ENCODE results near the gene PDE3A.

Gene PDE3A

DNA sequence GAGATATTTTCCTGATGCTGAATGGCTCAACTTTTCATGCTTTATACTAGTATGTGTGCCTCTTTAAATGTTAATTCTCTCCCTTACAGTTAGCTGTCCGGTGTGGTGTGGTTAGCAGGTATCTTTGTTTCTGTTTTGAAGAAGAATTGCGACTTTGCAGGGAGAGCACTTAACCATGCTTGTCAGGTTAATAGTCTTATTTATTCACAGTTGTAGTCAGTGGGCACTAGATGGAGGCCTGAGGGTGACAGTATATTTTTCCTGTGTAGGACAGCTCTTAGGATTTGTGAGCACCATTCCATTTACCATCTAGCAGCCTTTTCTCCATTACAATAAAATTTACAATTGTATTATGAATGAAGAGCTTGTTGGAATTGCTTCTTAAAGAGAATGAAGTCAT lies 34.9 kb downstream of the PDE3A start:
- H3K9ac ChIP-seq (ENCODE audit: insufficient read length), result no peak overlapping the region
- no peak for DNase-seq (ENCODE audit: low read depth, low spot score)
- H3K4me3 ChIP-seq, result no peak overlapping the region
- no peaks in the 10 kb centered on the region for H3K9me3 ChIP-seq (ENCODE audit: low read depth, low read length)
- TF ChIP-seq POLR2AphosphoS5 (IDR thresholded peaks at IDR 0.05; ENCODE audit: borderline replicate concordance, low read depth, low read length) (no peak), FOXP2 (optimal IDR thresholded peaks at IDR 0.05; ENCODE audit: control extremely low read depth, extremely low read length, insufficient read depth) (no peak), EZH2 (IDR thresholded peaks at IDR 0.05) (no peak)
- no peak overlapping the region for H3K27ac ChIP-seq
- H3K36me3 ChIP-seq (ENCODE audit: insufficient read depth, low read length), result no peaks in the 10 kb centered on the region

DNA sequence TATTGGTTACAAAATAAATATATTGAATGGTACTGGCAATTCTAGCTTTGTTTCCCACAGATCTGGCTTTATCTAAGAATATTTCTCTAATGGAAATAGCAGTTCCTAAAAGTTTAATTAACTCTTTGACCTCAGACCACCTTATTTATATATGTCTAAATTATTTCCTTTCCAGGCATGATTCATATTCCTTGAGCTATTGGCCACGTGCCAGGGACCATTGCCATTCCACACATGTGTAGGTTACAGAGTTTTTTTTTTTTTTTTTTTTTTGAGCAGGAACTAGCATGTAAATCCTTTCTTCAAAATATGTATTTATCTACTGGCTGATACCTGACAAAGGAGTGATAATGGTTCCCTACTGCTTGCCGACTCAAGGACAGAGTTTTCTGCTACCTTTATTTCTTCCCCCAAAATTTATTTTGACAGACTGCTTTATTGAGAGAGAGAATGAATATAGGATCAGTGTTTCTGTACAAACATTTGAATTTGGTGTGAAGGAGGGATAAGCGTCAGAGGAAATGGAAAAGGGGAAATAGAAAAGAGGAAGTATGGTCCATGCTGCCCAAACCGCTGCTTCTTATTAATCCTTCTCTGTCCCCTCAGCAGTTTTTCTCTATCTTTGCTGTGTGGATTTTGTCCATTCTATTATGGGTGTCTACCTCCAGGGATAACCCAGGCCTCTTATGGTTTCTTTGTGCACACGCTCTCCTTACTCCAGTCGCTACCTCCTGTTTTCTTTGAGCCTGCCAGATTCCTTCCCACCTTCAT lies 36.4 kb downstream of the PDE3A start:
- TF ChIP-seq EZH2 (IDR thresholded peaks at IDR 0.05) (no peak), FOXP2 (optimal IDR thresholded peaks at IDR 0.05; ENCODE audit: control extremely low read depth, extremely low read length, insufficient read depth) (no peak), POLR2AphosphoS5 (IDR thresholded peaks at IDR 0.05; ENCODE audit: borderline replicate concordance, low read depth, low read length) (no peak)
- DNase-seq (ENCODE audit: low read depth, low spot score), result no peak
- Histone ChIP-seq H3K9me3 (ENCODE audit: low read depth, low read length) (no peaks in the 10 kb centered on the region), H3K36me3 (ENCODE audit: insufficient read depth, low read length) (no peaks in the 10 kb centered on the region), H3K4me3 (no peak overlapping the region), H3K9ac (ENCODE audit: insufficient read length) (no peak overlapping the region), H3K27ac (no peak overlapping the region)

DNA sequence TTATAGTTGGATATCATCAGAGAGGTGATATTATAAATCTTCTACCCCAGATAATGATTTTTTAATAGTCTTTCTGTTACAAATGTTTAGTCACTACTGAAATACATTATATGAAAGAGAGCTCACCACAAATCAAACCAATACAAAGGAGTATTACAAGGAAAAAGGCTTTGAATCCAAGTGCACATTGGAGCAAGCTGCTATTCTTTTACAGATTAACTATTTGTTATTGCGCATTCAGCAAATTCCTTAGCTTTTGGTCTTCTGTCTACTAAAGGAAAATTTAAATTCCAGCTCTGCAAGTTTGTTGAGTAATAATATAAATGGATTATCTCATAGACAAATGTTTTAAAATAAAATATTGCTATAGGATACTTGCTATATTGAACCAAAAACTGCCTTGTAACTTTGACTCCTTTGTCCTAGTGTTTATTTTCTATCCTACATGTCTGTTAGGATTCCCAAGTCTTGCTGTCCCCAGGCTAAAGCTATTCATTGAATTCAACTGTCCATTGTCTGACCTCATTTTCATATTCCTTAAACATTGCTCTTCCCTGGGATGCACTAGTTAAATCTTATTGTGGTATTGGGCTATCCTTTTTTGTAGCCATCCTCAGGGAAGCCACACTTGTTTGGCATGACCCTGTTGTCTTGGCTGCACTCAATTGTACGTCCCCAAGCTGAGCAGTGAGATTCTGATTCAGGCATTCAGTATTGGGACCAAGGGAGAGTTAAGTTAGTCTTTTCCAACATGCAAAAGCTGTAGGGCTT lies 41.5 kb downstream of the PDE3A start:
- H3K9me3 ChIP-seq (ENCODE audit: low read depth, low read length), result no peaks in the 10 kb centered on the region
- no peaks in the 10 kb centered on the region for H3K36me3 ChIP-seq (ENCODE audit: insufficient read depth, low read length)
- H3K27ac ChIP-seq, result peak overlapping the region; percentile 75
- peak overlapping the region; percentile 23 for H3K9ac ChIP-seq (ENCODE audit: insufficient read length)
- H3K4me3 ChIP-seq, result peak overlapping the region; percentile 42
- TF ChIP-seq EZH2 (IDR thresholded peaks at IDR 0.05) (no peak), FOXP2 (optimal IDR thresholded peaks at IDR 0.05; ENCODE audit: control extremely low read depth, extremely low read length, insufficient read depth) (no peak), POLR2AphosphoS5 (IDR thresholded peaks at IDR 0.05; ENCODE audit: borderline replicate concordance, low read depth, low read length) (no peak)
- no peak for DNase-seq (ENCODE audit: low read depth, low spot score)

DNA sequence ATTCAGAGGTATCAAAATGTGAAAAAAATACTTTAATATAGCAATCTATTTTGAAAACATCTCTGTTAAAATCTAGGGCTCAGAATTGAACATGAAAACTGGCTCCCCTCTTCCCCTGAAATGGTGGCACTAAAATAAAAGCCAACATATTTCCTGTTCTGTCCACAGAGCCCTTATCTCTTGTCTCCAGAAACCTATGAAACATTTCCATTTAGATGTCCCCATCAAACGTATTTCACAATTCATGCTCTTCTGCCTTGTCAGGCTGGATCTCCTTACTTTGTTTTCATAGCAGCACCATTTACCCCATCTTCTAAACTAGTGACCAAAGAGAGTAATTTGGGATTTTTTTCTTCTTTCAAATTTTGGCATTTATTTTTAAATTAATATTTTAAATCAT lies 42.4 kb downstream of the PDE3A start:
- no peak for DNase-seq (ENCODE audit: low read depth, low spot score)
- no peaks in the 10 kb centered on the region for H3K36me3 ChIP-seq (ENCODE audit: insufficient read depth, low read length)
- H3K9me3 ChIP-seq (ENCODE audit: low read depth, low read length), result no peaks in the 10 kb centered on the region
- TF ChIP-seq EZH2 (IDR thresholded peaks at IDR 0.05), result no peak
- TF ChIP-seq FOXP2 (optimal IDR thresholded peaks at IDR 0.05; ENCODE audit: control extremely low read depth, extremely low read length, insufficient read depth), result no peak
- no peak for TF ChIP-seq POLR2AphosphoS5 (IDR thresholded peaks at IDR 0.05; ENCODE audit: borderline replicate concordance, low read depth, low read length)
- H3K27ac ChIP-seq, result no peak overlapping the region
- H3K9ac ChIP-seq (ENCODE audit: insufficient read length), result no peak overlapping the region
- H3K4me3 ChIP-seq, result no peak overlapping the region

DNA sequence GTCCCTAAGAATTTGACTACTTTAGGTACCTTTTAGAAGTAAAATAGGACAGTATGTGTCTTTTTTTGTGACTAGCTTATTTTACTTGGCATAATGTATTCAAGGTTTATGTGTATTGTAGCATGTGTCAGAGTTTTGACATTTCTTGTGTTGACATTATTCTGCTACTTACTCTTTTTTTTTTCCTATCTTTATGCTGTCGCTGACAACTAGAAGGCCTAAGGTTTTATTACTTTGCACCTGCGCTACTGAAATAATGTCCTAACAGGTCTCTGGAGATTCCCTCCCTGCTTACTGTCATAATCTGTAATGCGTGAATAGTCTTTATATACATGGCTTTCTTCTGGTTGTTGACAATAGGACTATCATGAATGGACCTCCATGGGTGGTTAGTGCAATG lies 43.0 kb downstream of the PDE3A start:
- no peak for TF ChIP-seq POLR2AphosphoS5 (IDR thresholded peaks at IDR 0.05; ENCODE audit: borderline replicate concordance, low read depth, low read length)
- no peak for TF ChIP-seq EZH2 (IDR thresholded peaks at IDR 0.05)
- TF ChIP-seq FOXP2 (optimal IDR thresholded peaks at IDR 0.05; ENCODE audit: control extremely low read depth, extremely low read length, insufficient read depth), result no peak
- H3K4me3 ChIP-seq, result no peak overlapping the region
- DNase-seq (ENCODE audit: low read depth, low spot score), result no peak
- no peaks in the 10 kb centered on the region for H3K36me3 ChIP-seq (ENCODE audit: insufficient read depth, low read length)
- no peaks in the 10 kb centered on the region for H3K9me3 ChIP-seq (ENCODE audit: low read depth, low read length)
- H3K9ac ChIP-seq (ENCODE audit: insufficient read length), result no peak overlapping the region
- no peak overlapping the region for H3K27ac ChIP-seq

DNA sequence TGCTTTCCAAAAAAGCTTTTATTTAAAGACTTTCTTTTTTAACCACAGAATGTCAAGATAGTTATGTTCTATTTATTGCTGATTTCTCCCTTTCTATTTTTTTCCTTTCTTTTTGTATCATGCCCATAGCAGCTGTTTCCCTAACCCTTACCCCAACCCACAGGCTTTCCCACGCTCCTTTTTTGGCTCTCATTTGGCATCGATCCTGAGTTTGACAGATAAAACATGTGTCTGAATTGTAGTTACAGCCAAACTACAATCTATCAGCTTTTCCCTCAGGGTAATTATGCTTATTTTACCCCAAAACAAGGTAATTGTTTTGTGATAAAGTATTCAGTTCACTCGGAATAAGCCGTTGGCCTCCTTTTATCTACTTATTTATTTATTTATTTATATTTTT lies 46.7 kb downstream of the PDE3A start:
- Histone ChIP-seq H3K9me3 (ENCODE audit: low read depth, low read length) (no peaks in the 10 kb centered on the region), H3K27ac (no peak overlapping the region), H3K4me3 (no peak overlapping the region), H3K36me3 (ENCODE audit: insufficient read depth, low read length) (no peaks in the 10 kb centered on the region), H3K9ac (ENCODE audit: insufficient read length) (no peak overlapping the region)
- TF ChIP-seq FOXP2 (optimal IDR thresholded peaks at IDR 0.05; ENCODE audit: control extremely low read depth, extremely low read length, insufficient read depth), result no peak
- TF ChIP-seq POLR2AphosphoS5 (IDR thresholded peaks at IDR 0.05; ENCODE audit: borderline replicate concordance, low read depth, low read length), result no peak
- no peak for TF ChIP-seq EZH2 (IDR thresholded peaks at IDR 0.05)
- DNase-seq (ENCODE audit: low read depth, low spot score), result no peak

DNA sequence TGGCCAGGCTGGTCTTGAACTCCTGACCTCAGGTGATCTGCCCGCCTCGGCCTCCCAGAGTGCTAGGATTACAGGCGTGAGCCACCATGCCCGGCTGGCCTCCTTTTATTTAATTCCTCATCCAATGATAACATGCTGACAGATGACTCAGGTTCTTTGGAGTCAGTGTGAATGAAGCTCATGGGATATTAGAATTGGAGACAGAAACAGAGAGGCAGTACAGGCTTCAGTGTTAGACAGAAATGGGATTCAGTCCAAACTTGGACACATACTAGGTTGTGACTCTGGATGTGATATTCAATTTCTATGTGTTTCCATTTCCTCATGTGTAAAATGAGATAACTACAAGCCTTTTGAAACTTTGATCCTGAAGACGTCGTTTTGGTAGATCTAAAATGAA lies 47.3 kb downstream of the PDE3A start:
- Histone ChIP-seq H3K9ac (ENCODE audit: insufficient read length) (no peak overlapping the region), H3K36me3 (ENCODE audit: insufficient read depth, low read length) (no peaks in the 10 kb centered on the region), H3K9me3 (ENCODE audit: low read depth, low read length) (no peaks in the 10 kb centered on the region), H3K4me3 (no peak overlapping the region), H3K27ac (no peak overlapping the region)
- no peak for TF ChIP-seq FOXP2 (optimal IDR thresholded peaks at IDR 0.05; ENCODE audit: control extremely low read depth, extremely low read length, insufficient read depth)
- TF ChIP-seq POLR2AphosphoS5 (IDR thresholded peaks at IDR 0.05; ENCODE audit: borderline replicate concordance, low read depth, low read length), result no peak
- TF ChIP-seq EZH2 (IDR thresholded peaks at IDR 0.05), result no peak
- DNase-seq (ENCODE audit: low read depth, low spot score), result no peak

DNA sequence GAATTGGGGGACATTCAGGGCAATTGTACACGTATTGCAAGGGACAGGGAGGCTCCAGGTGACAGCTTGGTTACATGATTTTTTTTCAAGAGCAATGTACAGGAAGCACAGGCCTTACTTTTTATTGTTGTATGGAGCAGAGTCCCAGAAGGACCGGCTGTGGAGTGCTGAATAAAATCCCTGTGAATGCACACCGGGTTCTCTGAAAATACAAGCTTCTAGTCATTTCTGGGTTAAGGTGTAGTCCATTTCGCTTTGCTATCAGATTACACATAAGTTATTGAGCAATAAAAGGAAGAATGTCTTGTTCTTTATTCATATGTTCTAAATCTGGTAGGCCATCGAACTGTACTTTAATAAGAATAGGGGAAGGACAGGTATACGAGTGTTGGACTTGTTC lies 52.2 kb downstream of the PDE3A start:
- no peak for DNase-seq (ENCODE audit: low read depth, low spot score)
- Histone ChIP-seq H3K36me3 (ENCODE audit: insufficient read depth, low read length) (no peaks in the 10 kb centered on the region), H3K9ac (ENCODE audit: insufficient read length) (no peak overlapping the region), H3K27ac (no peak overlapping the region), H3K4me3 (no peak overlapping the region), H3K9me3 (ENCODE audit: low read depth, low read length) (no peaks in the 10 kb centered on the region)
- TF ChIP-seq FOXP2 (optimal IDR thresholded peaks at IDR 0.05; ENCODE audit: control extremely low read depth, extremely low read length, insufficient read depth) (no peak), POLR2AphosphoS5 (IDR thresholded peaks at IDR 0.05; ENCODE audit: borderline replicate concordance, low read depth, low read length) (no peak), EZH2 (IDR thresholded peaks at IDR 0.05) (no peak)

Data from SK-N-MC (cell line).